NB4 (cell line): ENCODE data around the gene ESRRA.

Experiments
- DNase-seq: peaks from one replicate; pipeline ENCODE4 v3.0.0; 2010; ENCODE audit warnings: low read depth
- H3K4me3 ChIP-seq: one replicate; pipeline ENCODE4 v1.5.1; 2011; ENCODE audit warnings: mild to moderate bottlenecking, low read depth, low read length, moderate library complexity
- MYC ChIP-seq: IDR thresholded peaks from 2 replicates; pipeline ENCODE4 v1.6.1; 2011; ENCODE audit warnings: low read depth, low read length
- POLR2A ChIP-seq: IDR thresholded peaks from 2 replicates; pipeline ENCODE4 v1.6.1; 2011; ENCODE audit warnings: mild to moderate bottlenecking; ENCODE audit not compliant: insufficient read length; ENCODE audit errors: extremely low read depth
- TF ChIP-seq, protein P1 (sequence below): IDR thresholded peaks from 2 replicates; pipeline ENCODE4 v1.6.1; 2011; ENCODE audit warnings: low read depth, low read length
- TF ChIP-seq, protein P2 (sequence below): IDR thresholded peaks from one replicate; pipeline ENCODE4 v1.5.1; 2012; ENCODE audit warnings: low read depth, low read length

ESRRA gene

GRCh38 chr11:64333556-64333955, 28.2 kb downstream of the ESRRA start:
- DNase-seq: no peak
- TF ChIP-seq, protein P1, sequence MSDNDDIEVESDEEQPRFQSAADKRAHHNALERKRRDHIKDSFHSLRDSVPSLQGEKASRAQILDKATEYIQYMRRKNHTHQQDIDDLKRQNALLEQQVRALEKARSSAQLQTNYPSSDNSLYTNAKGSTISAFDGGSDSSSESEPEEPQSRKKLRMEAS: no peak
- TF ChIP-seq MYC: no peak
- TF ChIP-seq, protein P2, sequence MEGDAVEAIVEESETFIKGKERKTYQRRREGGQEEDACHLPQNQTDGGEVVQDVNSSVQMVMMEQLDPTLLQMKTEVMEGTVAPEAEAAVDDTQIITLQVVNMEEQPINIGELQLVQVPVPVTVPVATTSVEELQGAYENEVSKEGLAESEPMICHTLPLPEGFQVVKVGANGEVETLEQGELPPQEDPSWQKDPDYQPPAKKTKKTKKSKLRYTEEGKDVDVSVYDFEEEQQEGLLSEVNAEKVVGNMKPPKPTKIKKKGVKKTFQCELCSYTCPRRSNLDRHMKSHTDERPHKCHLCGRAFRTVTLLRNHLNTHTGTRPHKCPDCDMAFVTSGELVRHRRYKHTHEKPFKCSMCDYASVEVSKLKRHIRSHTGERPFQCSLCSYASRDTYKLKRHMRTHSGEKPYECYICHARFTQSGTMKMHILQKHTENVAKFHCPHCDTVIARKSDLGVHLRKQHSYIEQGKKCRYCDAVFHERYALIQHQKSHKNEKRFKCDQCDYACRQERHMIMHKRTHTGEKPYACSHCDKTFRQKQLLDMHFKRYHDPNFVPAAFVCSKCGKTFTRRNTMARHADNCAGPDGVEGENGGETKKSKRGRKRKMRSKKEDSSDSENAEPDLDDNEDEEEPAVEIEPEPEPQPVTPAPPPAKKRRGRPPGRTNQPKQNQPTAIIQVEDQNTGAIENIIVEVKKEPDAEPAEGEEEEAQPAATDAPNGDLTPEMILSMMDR: no peak
- TF ChIP-seq POLR2A: no peak
- H3K4me3 ChIP-seq: no peak overlapping the region

- TF ChIP-seq, protein P2: no peak
- TF ChIP-seq POLR2A (no peak), MYC (peak; percentile 60; the same call in 1 of the 2 replicates)
- TF ChIP-seq, protein P1: peak; percentile 77
- H3K4me3 ChIP-seq: no peak overlapping the region
- peak; percentile 97 for DNase-seq
Measured at GRCh38 chr11:64334764-64335735, 29.7 kb downstream of the ESRRA start.

DNA sequence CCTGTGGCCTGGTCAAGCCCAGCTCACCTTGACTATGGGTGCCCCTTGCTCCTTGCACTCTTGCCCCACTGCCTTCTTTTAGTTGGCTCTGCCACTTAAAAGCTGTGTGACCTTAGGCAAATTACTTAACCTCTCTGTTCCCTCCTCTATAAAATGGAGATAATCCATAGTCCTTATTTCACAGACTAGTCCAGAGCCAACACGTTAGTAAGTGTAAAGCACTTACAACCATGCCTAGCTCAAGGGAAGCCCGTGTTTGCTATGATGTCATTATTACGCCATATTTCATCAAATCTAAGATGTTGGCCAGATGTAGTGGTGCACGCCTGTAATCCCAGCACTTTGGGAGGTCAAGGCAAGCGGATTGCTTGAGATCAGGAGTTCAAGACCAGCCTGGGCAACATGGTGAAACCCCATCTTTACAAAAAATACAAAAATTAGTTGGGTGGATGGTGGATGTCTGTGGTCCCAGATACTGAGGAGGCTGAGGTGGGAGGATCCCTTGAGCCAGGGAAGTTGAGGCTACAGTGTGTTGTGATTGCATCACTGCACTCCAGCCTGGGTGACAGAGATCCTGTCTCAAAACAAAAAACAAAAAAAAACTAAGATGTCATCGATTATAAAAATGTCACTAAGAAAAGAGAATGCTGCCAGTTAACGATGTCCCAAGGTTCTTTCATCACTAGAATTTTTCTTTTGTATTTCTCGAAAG, 32.4 kb downstream of the ESRRA start:
- H3K4me3 ChIP-seq: no peak overlapping the region
- no peak for DNase-seq
- TF ChIP-seq, protein P1: no peak
- TF ChIP-seq POLR2A: no peak
- TF ChIP-seq, protein P2: no peak
- no peak for TF ChIP-seq MYC

GRCh38 chr11:64338716-64339115, 33.4 kb downstream of the ESRRA start:
- no peak for DNase-seq
- TF ChIP-seq POLR2A: no peak
- no peak for TF ChIP-seq MYC
- TF ChIP-seq, protein P1: no peak
- TF ChIP-seq, protein P2: no peak
- H3K4me3 ChIP-seq: no peak overlapping the region

GRCh38 chr11:64339286-64339685, 34.0 kb downstream of the ESRRA start:
- no peak overlapping the region for H3K4me3 ChIP-seq
- no peak for DNase-seq
- TF ChIP-seq, protein P2: no peak
- TF ChIP-seq POLR2A (no peak), MYC (no peak)
- TF ChIP-seq, protein P1: no peak
